GM21526 (cell line): ENCODE data around the gene MAF.

ENCODE experiments used
- ATAC-seq: cut with Tn5 transposase; IDR thresholded peaks from one replicate; pipeline ENCODE4 v1.9.1; 2021; ENCODE audit warnings: moderate library complexity; ENCODE audit not compliant: unreplicated experiment, low FRiP score

MAF gene

DNA sequence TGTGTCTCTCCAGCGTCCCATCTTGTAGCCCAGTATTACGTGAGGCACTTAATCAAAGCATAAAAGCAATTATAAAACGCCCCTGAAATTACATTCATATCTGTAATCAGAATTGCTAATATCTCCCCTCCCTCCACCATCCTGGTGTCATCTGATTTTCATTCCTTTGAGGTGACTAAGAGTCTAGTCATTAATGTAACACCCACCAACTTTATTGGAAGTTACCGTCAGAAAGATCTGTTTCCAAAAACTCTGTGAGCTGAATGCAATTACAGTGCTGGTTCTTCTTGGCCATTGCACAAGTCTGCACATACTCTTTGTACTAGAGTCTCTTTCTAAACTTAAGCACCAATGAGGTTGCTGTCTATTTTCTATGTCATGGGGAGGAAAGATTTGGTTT is 12.5 kb upstream of the MAF start:
- ATAC-seq: no peak

DNA sequence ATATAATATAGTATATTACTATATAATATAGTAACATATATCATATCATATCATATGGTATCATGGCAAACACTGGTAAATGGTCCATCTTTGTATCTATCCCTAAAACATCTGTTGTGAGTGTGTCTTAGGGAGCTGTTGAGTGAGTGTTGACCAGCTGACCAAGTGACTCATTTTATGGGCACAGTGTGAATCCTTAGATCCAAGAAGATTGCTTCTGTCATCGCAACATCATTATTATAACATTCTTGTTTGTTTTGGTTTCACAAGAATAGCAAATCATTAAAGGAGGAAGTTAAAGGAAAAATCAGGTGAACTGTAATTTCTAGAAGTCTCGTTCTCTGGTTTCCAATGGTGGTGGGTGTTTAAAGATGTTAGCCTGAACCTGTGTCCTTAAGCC is 11.7 kb upstream of the MAF start:
- no peak for ATAC-seq

DNA sequence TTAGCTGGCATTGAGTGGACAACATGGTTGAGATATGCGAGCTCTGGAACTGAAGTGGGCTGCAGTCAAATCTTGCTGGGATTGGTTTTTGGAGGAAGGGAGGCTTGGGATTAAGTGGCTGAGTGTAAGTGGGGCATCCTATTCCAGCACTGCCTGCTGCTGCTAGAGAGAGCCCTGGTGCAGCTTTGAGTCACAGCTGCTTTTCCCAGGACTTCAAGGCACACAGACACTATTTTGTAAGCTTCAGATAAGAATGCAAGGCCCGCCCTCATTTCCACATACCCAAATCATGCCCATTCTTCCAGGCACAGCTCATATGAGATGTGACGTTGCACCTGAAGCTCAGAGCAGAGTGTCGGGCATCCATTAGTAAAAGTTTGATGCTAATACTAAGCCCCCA is 10.2 kb upstream of the MAF start:
- no peak for ATAC-seq

DNA sequence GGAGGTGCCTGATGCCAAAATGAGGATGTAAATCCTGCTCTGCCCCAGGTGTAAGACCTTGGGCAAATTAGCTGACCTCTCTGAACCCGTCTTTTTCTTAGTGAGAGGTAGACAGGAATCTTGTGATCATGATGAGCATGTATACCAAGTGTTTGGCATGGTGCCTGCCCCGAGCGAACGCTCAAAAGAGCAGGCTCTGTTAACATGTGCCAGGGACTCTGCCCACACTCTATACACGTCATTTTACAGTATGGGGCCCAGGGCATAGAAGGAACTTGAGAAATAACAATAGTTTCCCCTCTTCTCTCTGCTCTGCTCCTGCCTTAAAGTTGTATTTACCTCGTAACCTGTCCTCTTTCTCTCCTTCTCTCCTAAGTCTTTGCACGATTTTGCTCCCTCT is 9.3 kb upstream of the MAF start:
- ATAC-seq: no peak

DNA sequence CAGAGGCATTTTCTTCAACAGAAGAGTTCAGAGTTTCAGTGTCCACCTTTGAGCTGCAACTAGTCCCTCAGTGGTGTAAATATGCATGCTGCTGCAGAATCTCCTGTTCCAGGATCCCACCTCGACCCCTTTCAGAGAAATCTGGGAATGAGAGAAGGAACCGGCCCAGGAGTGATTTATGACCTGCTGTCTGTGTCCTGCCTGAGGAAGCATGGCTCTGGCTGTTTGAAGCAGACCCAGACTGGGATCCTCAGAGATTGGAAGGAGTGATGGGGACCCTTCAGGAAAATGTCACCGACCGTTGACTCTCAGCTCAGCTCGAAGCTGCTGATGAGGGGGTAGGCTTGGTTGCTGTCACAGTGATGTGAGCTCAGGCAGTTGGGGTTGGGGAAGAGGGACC is 8.4 kb upstream of the MAF start:
- no peak for ATAC-seq

DNA sequence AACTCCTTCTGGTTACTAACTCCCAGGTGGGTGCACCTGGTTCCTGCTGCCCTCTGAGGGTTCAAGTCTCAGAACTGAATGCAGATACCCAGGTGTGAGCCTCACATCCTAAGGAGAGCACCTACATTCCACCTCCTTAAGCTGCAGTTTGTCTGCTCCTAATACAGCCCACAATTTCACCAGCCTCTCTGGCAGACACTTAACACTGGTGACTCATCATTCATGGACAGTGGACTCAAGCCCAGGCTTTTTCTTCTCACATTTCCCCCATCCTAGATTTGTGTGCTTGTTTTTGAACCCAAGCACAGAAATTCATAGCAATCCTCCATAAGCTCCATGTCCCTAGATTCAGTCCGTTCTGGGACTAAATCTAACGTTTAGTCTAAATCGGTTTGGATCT is 7.0 kb upstream of the MAF start:
- ATAC-seq: no peak

DNA sequence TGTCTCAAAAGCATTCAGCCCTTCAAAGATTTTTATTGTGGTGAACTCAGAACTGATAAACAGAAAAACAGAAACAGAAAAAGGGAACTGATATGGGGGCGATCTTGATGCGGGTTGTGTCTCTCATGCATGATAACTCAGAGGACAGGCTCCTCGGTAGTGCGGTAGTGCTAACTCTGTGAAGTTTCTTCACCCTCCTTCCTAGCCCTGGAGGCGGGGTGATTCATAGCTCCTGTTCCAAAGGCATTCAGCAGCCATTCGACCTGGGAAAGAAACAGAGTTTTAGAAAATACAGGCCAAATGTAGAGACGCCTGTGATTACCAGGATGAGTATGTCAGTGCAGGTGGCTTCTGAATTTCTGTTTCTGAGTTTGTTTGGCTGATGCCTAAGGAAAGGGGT is 5.5 kb upstream of the MAF start:
- peak; percentile 84 for ATAC-seq

DNA sequence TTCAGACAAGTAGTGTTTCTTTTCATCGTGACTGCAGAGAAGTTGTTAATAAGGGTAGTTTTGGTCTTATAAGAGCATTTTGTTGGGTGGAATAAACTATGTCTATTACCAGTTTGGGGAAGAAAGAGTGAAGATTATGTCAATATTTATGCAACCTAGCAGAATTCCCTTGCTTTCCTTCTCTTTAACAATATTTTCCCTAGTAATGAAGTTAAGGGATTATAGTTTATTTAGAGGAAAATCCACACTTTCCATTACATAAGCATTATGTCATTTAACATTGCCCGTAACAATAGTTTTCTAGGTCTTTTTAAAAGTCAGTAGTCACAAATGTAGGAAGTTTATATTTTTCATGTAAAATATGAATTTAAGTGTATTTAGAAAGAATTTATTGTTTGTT is 2.5 kb upstream of the MAF start:
- no peak for ATAC-seq

DNA sequence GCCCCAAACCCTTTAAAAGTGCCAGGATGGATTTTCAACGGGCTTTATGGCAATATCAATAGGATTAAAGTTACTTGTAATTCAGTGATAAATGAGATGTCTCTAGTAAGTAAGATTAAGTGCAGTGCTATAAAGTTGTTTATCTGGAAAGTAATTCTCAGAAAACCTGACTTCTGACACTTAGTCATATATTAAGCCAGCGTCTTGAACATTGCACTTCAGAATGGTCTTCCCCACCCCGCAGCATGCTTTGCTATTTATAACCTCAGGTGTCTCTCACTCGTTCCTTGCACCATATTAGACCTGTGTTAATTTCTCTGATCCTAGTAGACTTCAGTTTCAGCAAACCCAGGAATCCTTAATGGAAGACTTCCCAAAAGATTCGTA is 2.1 kb upstream of the MAF start:
- no peak for ATAC-seq

DNA sequence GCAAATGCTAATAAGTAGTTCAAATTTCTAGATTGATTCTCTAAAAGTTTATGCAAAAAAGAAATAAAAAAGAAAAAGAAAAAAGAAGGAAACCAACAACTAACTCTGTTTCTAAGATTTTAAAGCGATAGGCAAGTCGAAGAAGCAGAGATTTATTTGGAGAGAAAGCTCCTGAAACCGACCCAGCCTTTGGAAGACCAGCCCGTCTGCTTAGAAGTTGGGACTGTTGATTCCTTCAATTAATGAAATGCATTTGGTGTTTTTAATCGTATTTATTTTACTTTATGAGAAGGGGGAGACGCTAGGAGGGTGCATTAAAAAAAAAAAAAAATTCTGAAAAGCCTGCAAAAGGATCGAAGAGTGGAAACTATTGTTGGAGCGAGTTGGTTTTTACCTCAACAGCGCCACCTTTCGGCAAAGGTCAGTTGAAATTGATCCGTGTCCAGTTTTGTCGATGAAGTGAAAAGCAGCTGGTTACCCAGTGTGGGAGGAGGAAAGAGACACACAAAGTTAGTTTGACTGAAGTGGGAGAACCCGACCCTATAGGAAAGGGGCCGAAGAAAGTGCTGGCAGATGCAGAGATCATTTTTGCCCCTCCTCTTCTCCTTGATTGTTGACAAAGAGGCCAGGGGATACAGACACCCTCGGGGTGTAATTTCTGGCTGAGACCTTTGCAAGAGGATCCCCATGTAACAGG is 1.5 kb upstream of the MAF start:
- ATAC-seq: no peak

DNA sequence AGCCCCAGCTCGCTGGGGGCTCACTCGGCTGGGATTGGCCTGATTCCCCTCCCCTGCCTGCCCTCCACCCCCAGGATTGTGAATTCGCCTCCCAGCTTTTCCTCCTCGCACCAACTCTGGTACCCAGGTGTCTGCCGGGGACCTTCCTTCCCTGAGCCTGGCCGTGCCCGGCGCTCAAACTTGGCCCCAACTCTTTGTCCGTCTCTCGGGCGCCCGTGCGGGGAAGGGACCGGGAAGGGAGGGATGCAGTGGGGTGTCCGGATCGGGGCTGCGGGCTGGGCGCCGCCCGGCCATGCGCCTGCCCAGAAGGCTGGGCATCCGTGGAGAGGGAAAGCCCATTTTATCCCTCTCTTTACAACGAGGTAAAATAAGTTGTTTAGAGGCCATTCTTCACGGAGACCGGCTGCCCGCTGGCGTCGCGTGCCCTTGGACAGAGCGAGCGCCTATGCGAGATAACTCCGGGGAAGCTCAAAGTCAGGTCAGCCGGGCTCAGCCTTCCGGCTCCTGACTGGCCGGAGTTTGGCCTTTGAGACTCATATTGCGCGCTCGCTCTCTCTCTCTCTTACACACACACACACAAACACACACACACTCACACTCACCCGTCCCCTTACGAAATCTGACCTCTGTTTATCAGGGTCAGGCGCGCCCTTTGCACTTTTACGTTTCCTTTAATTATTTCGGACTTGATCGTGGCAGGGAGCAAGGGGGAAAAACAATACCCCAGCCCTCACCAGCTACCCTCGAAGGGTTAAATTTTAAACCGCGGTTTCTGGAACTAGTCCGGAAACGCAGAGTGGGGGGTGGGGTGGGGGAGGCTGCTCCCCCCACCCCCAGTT is 774 bp upstream of the MAF start:
- ATAC-seq: no peak

DNA sequence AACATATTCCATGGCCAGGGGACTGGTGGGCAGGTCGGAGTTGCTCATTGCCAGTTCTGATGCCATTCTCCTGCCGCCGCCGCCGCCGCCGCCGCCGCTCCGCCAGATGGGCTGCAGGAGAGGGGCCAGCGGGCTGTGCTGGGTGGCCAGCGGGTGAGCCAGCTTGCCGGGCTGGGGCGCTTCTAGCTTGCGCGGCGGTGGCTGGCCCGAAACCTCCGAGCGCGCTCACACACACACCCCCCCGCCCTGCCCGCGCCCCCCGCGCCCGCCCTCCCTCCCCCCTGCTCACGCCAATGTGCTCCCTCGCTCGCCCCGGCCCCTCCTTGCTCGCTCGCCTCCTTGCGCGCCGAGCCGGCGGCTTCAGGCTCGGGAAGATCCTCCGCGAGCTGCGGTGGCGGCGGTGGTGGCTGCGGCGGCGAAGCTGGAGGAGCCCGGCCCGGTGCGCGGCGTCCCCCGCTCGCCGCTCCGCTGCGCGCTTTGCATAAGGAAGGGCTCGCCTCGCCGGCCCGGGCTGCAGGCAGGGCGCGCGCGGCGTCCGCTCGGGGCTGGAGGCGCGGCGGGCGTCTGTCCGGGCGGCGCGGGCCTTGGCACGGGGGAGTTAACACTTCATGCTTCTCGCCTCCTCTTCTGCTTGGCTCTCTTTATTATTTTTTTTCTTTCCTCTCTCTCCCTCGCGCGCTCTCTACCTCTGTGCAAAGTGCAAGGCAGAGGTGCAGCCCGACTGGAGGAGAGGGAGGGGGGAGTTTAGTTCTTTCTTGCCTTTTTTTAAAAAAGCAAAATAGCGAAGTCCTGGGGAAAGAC is 500 bp downstream of the MAF start:
- peak; percentile 72 for ATAC-seq

DNA sequence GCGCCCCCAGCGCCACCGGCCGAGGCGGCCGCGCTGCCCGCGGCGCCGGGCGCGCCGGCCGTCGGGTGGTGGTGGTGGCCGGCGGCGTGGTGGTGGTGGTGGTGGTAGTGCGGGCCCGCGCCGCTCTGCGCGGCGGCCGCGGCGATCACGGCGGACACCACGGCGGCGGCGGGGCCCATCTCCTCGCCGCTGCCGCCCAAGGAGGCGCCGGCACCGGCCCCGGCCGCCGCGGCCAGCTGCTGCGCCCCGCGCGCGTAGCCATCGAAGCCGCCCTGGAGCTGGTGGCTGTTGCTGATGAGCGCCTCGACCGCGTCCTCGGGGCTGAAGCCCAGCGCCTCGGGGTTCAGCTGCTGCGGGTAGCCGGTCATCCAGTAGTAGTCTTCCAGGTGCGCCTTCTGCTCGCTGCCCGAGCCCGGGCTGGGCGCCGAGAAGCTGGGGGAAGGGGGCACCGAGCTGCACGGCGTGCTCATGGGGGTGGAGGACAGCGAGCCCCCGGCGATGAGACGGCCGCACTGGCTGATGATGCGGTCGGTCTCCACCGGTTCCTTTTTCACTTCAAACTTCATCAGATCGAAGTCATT is 1.2 kb downstream of the MAF start:
- ATAC-seq: no peak

DNA sequence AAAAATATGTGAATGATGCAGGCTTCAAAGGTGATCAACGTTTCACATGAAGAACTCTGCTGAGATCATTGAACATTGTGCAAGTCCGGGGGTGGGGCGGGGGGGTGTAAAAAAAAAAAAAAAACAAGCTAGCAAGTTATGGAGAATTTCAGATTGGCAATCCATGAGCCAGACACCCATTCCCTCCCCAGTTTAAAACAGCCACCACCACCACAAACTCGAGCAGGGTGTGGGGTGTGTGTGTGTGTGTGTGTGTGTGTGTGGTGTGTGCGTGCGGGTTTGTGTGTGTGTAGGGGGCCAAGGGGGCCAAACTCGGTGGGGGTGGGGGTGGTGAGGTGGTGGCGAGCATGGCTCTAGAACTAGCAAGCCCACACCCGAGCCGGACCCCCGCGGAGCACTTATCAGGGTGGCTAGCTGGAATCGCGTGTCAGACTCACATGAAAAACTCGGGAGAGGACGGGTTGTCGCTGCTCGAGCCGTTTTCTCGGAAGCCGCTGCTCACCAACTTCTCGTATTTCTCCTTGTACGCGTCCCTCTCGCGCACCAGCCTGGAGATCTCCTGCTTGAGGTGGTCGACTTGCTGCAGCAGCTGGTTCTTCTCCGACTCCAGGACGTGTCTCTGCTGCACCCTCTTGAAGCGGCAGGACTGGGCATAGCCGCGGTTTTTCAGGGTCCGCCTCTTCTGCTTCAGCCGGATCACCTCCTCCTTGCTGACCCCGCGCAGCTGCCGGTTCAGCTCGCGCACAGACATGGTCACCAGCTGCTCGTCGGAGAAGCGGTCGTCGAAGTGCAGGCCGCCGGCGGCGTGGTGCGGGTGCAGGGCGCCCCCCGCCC is 2.0 kb downstream of the MAF start:
- no peak for ATAC-seq

DNA sequence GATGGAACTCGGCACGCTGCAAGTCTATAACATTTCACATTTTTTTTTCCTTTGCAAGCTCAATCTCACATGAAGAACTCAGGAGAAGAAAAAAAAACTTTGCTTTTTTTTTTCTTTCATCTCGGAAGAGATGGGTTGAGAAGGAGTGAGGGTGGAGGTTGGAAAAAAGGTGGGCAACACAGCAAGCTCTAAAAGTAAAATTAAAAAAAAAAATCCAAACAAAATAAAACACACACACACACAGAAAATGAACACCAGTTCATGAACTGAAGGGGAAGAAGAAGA is 2.5 kb downstream of the MAF start:
- no peak for ATAC-seq

DNA sequence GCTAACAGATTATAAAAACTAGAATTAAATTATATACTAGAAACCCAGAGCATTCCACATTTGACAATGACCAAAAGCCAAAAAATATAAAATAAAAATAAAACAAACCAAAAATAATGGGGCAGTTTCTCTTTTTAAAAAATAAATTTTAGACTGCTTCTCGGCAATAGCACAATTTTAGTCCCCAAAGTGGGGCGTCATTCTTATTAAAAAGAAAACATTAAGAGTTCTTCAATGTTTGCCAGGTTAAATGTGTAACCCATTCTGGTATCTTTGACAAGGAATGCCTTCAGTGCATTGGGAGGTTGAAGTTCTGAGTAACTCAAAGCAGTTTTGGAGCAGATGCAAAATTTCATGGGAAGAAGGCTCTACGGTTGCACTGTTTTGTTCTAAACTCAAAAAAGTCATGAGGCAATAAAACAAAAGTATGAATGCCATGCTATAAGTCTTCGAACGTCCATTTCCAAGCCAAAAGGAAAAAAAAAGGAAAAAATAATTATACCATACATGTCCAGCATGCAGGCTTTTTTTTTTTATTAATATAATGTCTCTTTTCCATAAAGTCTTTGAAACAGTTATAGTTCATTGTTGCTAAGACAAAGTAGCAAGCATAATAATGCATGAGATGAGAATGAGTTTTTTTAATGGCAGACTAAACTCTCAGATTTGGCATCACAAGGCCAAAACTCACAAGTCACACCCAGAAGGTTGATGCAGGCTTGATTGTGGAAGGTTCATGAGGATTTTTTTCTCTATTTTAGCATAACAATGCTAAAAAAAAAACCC is 3.1 kb downstream of the MAF start:
- ATAC-seq: no peak

DNA sequence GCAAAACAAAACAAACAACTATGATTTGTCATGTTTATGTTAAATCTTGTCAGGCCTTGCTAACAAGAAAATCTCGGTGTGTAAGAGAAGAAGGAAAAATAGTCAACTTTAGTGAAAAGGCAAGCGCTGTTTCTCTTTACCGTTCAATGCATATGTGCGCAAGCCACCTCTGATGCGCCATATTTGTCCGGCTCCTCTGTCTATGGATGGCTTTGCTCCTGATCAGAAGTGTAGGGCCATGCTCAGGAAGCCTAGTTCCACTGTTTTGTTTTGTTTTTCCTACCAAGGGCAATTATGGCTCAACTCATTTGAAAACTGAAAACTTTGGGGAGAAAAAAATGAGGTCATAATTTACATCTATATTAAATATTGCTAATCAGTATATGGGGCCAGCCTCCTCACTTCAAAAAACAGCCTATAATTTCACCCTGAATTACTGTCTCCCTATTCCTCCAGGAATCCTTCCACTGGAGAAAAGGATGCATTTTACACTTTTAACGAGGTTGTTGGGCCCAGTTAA is 4.5 kb downstream of the MAF start:
- no peak for ATAC-seq

DNA sequence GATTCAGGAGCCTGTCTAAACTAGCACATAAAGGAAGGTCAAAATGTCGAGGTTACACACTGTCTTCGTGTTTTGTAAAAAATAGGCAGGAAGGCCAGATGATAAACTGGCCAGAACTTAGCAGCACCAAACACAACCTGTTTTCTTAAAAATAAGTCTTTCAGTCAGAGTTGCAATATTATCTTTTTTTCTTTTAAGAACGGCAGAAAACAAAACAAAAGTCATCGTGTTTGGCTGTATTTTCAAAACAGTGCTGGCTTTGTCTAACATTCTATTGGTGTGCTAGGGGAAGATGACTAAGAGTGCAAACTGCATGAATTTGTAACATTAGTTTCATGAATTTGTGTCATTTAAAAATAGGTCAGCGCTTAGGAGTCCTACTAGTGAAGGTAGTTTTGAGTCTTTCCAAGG is 5.3 kb downstream of the MAF start:
- ATAC-seq: no peak

DNA sequence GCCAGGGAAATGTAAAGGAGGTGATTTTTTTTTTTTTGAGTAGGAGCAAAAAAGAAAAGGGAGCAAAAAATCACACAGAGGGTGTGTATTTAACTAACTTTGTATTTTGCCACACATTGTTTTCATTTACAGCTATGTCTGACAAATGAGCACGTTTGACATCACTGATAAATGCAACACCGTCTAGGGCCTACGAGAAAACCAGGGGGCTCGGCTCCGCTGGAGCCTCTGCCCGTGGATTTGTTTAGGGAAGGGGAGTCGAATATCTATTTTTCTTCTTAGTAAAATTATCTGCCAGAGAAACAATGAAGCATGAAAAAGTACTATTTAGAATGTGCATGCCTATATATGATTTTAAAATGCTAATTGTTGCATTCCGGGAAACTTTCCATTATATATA is 6.8 kb downstream of the MAF start:
- ATAC-seq: no peak
